Measurements from ENCODE around the gene NT5DC3.

DNA sequence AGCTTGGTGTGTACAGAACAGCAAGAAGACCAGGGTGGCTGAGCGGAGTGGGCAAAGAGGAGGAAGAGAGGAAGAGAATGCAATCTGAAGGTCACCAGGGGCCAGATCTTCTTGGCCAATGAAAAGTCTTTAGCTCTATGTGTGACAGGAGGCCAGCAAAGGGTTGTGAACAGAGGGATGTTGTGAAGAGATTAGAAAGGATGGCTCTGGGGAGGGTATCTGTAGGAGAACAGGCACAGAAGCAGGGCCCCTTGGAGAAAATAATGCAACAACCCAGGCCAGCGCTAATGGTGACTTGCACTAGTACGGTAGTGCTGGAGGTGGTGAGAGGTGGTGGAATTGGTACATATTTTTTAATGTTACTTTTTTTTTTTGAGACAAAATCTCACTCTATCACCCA is 97.2 kb downstream of the NT5DC3 start:
- no peak for TF ChIP-seq POLR2A (IDR thresholded peaks at IDR 0.05)
- TF ChIP-seq POLR2AphosphoS5 (IDR thresholded peaks at IDR 0.05): no peak
- TF ChIP-seq, protein P1, sequence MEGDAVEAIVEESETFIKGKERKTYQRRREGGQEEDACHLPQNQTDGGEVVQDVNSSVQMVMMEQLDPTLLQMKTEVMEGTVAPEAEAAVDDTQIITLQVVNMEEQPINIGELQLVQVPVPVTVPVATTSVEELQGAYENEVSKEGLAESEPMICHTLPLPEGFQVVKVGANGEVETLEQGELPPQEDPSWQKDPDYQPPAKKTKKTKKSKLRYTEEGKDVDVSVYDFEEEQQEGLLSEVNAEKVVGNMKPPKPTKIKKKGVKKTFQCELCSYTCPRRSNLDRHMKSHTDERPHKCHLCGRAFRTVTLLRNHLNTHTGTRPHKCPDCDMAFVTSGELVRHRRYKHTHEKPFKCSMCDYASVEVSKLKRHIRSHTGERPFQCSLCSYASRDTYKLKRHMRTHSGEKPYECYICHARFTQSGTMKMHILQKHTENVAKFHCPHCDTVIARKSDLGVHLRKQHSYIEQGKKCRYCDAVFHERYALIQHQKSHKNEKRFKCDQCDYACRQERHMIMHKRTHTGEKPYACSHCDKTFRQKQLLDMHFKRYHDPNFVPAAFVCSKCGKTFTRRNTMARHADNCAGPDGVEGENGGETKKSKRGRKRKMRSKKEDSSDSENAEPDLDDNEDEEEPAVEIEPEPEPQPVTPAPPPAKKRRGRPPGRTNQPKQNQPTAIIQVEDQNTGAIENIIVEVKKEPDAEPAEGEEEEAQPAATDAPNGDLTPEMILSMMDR (IDR thresholded peaks at IDR 0.05): no peak
